Sigmoid colon (tissue), 4 donors: ENCODE data around the gene SMIM10L2A.

Source experiments
- CTCF ChIP-seq, 4 experiments: fragments of 450-650 bp in 3 of 4; fragments of 200-600 bp in 1 of 4; IDR thresholded peaks; one replicate each; pipeline ENCODE4 v1.5.1; 2016 to 2019; ENCODE audit warnings: antibody characterized with exemption in 4 of 4, mild to moderate bottlenecking in 3 of 4, moderate library complexity in 2 of 4
- EP300 ChIP-seq, 4 donors: sonication (generic); formaldehyde crosslinking; IDR thresholded peaks; one replicate each; pipeline ENCODE4 v1.6.1; 2017; ENCODE audit warnings: antibody characterized with exemption in 4 of 4
- POLR2A ChIP-seq, 2 donors: fragments of 450-650 bp; IDR thresholded peaks; one replicate each; pipeline ENCODE4 v1.6.1; 2016; ENCODE audit warnings: antibody characterized with exemption in 2 of 2, mild to moderate bottlenecking in 2 of 2, moderate library complexity in 2 of 2
- POLR2AphosphoS5 ChIP-seq, 4 donors: sonication (generic); formaldehyde crosslinking; IDR thresholded peaks; one replicate each; pipeline ENCODE4 v1.6.1; 2017; ENCODE audit warnings: antibody characterized with exemption in 4 of 4

DNA sequence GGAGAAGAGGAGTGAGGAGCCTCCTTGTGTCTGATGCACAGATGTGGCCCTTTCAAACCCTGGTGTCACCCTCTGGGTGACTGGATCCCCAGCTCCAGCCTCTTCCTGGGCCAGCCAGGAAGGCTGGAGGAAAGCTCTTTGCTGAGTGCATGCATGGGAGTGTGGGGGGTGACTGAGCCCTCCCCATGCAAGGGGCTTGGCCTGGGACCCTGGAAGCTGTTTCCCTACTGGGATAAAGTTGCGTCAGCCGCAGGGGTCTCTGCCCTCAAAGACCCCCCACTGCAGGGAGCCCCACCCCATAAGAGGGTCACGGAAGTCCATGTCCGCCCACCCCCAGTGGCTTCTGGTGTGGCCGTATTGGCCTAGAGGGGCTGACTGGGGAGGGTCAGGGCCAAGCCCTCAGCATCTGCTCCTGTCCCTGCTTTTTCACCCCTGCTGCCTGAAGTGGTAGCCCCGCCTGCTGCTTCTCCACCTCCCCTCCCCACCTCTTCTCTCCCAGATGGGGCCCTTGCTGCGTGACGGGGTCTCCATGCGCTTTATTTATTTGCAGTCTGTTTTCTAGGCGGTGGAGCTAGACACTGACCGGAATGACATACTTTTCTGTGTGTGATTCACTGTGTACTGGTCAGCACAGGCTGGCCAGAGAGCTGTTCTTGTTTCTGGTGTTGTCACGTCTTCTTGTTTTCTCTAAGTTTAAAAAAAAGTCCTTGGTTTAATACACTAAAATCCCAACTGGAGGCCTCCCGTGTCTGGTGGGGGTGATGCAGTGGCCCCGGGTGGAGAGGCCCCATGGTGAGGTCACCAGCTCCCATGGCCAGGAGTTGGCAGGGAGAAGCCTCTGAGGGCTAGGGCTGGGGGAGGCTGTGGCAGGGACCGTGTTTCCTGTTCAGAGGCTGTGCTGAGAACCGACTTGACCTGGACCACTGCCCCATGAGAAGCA is 3.6 kb downstream of the SMIM10L2A start:
- TF ChIP-seq POLR2AphosphoS5 (IDR thresholded peaks at IDR 0.05): no peak
- no peak for TF ChIP-seq EP300 (IDR thresholded peaks at IDR 0.05)
- TF ChIP-seq CTCF (IDR thresholded peaks at IDR 0.05): no peak
- TF ChIP-seq POLR2A (IDR thresholded peaks at IDR 0.05): no peak
